Stimulated activated CD4-positive, alpha-beta T cell treated with anti-CD3 and anti-CD28 coated beads, TNF-alpha, amount 100 ng/mL, for 24 hours (primary cell): ENCODE results near the gene RHBDD2.
"Not testable (repeated sequence)": the region's sequence is repeated elsewhere in the genome, so short reads cannot be mapped to it uniquely, and the experiment has no call there.

Source experiments
- DNase-seq, 3 experiments: peaks; one replicate each; pipeline ENCODE4 v3.0.0-alpha.2; 2020; ENCODE audit warnings: low read depth in 3 of 3

RHBDD2 gene

DNA sequence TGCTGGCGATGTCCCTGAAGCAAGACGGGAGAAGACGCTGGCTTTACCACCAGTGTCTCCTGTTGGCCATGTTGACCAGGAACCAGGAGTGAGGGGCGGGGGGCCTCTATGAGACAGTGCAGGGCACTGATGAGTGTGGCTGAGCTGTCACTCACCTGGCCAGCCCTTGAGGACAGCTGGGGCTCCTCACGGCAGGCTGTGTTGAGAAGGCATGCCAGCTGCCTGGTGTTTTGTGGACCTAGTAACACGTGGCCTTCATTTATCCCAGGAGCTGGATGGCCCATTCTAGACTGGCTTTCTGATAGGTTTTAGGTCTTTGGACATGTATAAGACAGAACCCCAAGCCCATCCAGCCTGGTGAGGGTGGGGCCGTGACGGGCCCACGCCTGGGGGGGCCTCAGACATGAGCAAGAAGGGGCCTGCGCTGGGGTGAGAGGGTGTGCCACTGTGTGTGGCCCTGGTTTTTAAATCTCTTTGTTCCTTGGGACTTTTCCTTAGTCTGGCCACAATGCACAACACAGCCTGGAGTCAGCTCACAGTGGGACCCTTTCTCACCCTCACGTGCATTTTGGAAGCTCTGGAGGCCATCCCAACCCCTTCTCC, 10.5 kb downstream of the RHBDD2 start:
- DNase-seq: no peak

DNA sequence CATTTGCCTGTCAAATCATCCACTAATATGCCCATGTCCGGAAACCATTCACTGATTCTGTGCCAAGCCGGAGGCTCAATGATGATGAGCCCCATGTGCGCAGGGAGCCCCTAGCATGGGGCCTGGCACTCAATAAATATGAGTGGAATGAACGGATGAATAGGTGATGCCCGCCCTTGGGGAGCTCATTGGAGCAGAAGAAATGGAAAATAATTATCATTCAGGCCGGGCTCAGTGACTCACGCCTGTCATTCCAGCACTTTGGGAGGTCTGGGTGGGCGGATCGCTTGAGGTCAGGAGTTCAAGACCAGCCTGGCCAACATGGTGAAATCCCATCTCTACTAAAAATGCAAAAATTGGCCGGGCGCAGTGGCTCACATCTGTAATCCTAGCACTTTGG, 11.0 kb downstream of the RHBDD2 start:
- DNase-seq: no peak

DNA sequence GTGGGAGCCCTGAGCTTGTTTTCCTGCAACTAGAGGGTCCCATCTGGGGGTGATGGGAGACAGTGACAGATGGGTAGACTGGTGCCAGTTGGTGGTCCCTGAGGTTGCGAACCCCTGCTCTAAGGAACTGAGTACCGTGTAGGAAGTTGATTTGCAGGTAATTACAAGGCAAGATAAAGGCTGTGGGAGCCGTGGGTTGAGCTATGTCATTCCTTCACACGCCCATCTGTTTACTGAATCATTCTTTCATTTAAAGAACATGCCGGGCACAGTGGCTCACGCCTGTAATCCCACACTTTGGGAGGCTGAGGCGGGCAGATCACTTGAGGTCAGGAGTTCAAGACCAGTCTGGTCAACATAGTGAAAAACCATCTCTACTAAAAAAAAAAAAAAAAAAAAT, 12.4 kb downstream of the RHBDD2 start:
- not testable (repeated sequence) for DNase-seq

DNA sequence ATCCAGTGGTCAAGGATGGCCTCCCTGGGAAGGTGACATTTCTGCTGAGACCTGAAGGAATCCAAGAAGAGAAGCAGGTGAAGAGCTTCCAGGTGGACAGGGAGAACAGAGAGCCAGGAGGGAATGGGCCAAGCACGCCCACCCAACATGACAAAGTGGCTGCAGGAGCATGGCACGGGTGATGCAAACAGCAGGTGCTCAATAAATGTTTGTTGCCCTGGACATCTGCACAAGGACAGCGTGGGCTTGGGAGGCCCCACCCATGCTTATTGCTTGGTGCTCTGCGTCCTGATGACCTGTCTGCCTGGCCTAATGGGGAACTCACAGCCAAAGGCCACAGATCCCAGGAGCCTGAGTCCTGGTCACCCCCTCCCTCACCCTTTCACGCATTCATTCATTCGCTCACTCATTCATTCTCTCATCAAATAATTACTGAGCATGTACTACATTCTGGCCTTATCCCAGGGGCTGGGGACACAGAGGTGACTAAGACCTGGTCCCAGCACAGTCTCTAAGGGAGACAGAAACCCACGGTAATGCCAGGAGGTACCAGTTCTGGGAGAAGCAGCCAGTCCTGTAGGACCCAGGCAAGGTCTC, 13.1 kb downstream of the RHBDD2 start:
- no peak for DNase-seq

DNA sequence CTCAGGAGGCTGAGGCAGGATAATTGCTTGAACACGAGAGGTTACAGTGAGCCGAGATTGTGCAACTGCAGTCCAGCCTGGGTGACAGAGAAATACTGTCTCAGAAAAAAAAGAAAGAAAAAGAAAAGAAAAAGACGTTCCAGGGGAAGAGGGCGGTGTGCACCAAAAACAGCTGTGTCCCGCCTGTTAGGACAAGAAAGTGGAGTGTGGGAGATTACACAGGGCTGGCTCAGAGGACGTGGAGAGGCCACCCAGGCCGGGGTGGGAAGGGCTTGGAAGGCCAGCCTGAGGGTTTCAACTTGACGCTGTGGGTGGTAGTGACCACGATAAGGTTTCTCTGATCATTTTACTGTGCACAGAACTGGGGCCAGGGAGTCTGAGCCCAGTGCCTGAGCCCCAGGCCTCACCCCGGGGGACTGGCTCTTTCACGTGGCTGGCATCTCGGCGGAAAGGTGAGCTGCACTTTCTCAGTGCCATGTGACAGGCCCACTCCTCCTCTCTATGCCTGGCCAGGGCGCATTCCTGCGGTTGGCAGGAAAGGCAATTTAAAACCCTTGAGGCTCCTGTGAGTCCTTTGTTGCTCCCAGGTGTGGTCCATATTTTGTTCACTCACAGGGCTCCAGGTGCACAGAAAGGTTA, 13.9 kb downstream of the RHBDD2 start:
- DNase-seq: no peak

DNA sequence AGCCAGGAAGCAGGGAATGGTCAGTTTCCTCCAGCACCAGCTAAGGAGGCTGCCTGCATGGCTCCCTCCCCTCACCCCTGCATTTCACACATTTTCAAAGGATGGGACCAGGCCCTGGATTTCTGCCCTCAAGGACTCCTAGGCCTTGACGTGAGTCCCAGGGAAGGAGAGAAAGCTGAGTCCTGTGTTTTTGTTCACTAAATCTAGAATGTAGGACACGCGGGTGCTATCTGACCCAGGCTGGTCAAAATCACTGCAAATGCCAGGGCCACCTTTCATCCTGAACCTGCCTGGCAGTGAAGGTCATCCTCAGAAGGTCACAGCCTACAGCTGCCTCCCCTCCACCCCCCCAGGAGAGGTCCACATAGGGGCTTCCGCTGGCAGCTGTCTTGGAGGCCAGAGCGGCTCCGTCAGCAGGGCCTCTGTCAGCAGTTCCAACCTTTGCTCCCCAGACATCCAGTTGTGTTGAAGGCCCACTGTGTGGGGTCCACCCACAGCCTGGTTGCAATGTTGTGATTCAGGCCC, 18.0 kb downstream of the RHBDD2 start:
- no peak for DNase-seq

DNA sequence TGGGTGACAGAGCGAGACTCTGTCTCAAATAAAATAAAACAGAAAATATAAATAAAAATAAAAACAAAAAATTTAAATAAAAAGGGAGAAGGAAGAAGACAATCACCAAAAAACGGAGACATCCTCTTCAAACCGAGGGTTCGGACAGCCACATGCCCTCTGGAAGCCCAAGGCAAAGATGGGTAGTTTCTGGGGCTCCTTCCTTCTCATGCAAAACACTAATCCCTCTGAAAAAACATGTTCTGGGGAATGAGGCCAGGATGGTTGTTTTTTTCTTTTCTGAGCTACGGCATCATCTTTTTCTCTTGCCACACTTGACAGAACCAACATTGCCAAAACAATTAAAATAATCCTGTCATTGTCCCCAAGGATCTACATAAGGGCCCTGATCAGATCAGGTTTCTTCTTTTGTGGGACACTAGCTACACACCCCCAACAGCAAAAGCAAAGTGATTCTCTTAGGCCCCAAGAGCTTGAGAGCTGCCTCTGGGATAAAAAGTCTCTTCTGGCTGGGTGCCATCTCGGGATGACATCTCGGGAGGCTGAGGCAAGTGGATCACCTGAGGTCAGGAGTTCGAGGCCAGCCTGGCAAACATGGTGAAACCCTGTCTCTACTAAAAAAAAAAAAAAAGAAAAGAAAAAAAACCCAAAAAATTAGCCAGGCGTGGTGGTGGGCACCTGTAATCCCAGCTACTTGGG, 21.9 kb downstream of the RHBDD2 start:
- DNase-seq: no peak

DNA sequence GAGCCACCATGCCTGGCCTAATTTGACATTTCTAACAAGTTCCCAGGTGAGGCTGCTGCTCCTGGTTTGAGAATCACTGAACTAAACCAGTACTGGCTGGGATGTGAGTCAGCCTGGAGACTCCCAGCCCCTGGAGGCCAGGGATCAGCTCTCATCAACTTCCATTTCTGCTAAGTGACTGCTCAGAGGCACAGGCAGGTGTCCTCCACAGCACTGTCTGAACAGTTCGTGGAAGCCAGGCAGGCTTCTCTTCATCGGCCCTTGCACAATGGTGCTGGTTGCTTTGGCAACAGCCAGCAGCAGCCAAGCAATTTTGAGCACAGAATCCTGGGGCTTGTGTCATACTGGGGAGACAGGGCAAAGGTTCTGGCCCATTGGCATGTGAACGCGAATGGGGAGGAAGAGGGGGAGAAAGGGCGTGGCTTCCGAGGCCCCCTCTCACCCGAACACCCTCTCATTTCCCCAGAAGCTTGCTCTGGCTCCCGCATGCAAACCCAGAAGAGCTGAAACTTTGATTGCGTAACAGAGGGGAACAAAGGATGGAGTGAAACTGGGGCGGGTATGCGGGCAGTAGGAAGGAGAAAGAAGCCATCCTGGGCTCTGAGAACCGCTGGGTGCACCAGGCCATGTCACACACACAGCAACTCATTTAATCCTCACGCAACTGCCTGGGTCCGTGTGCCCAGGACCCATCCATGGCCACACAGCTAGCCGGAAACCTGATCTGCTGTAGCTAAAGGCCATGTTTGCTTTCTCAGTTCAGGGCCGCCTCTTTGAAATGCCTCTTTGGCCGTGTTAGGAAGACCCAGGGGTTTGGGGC, 27.2 kb downstream of the RHBDD2 start:
- no peak for DNase-seq

DNA sequence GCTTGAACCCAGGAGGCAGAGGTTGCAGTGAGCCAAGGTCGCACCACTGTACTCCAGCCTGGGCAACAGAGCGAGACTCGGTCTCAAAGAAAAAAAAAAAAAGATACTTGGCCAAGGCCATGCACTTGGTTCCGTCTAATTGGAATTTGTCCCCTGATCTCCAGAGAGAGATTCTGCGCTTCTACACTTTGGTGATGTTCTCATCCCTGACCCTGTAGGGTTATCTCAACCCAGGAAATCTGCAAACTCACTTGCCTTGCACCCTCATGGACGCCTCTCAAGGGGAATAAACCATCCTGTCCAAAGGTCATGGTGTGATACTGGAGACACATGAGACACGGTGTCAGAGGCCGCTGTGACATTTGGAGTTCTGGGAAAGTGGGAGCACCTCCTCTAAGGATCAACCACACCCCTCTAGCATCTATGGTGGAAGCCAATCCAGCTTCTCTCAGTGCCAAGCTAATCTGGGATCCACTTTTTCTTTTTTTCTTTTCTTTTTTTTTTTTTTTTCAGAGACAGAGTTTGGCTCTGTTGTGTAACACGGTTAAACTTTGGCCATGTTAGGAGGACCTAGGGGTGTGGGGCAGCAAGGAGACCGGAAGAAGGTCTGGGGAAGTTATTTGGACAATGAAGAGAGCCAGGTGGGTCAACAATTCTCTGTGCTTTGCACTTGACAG, 28.3 kb downstream of the RHBDD2 start:
- no peak for DNase-seq

DNA sequence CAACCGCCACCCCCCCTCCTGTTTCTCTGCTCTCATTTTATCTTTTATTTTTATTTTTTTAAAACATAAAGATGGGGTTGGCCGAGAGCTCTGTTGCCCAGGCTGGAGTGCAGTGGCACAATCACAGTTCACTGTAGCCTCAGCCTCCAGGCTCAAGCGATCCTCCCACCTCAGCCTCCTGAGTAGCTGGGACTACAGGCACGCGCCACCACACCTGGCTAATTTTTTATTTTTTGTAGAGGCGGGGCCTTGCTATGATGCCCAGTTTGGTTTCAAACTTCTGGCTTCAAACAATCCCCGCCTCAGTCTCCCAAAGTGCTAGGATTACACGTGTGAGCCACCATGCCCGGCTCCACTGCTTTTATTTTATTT, 28.8 kb downstream of the RHBDD2 start:
- not testable (repeated sequence) for DNase-seq

DNA sequence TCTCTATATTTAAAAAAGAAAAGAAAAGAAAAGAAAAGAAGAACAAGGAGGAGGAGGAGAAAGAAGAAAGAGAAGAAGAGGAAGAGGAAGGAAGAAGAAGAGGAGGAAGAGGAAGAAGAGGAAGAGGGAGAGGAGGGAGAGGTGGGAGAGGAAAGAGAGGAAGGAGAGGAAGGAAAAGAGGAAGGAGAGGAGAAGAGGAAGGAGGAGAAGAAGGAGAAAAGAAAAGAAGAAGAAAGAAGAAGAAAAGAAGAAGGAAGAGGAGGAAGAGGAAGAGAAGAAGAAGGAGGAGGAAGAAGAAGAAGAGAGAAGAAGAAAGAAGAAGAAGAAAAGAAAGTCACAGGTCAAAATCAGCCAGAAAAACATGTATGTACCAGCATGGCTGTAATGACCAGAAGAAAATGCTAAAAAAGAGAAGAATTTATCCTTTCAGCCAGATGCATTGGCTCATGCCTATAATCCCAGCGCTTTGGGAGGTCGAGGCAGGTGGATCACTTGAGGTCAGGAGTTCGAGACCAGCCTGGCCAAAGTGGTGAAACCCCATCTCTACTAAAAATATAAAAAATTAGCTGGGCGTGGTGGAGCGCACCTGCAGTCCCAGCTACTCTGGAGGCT, 30.8 kb downstream of the RHBDD2 start:
- DNase-seq: no peak

DNA sequence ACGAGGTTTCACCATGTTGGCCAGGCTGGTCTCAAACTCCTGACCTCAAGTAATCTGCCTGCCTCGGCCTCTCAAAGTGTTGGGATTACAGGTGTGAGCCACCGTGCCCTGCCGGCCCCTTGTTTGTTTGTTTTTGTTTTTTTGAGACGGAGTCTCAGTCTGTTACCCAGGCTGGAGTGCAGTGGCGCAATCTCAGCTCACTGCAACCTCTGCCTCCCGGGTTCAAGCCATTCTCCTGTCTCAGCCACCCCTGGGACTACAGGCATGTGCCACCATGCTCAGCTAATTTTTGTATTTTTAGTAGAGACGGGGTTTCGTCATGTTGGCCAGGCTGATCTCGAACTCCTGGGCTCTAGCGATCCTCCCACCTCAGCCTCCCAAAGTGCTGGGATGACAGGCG, 32.4 kb downstream of the RHBDD2 start:
- DNase-seq: not testable (repeated sequence)

DNA sequence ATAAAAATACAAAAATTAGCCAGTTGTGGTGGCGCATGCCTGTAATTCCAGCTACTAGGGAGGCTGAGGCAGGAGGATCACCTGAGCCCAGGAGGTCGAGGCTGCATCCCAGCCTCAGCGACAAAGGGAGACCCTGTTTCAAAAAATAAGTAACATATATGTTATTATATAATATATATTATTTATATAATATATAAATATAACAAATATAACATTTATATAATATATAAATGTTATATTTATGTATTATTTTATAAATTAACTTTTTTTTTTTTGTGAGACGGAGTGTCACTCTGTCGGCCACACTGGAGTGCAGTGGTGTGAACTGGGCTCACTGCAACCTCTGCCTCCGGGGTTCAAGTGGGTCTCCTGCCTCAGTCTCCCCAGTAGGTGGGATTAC, 34.6 kb downstream of the RHBDD2 start:
- no peak for DNase-seq

DNA sequence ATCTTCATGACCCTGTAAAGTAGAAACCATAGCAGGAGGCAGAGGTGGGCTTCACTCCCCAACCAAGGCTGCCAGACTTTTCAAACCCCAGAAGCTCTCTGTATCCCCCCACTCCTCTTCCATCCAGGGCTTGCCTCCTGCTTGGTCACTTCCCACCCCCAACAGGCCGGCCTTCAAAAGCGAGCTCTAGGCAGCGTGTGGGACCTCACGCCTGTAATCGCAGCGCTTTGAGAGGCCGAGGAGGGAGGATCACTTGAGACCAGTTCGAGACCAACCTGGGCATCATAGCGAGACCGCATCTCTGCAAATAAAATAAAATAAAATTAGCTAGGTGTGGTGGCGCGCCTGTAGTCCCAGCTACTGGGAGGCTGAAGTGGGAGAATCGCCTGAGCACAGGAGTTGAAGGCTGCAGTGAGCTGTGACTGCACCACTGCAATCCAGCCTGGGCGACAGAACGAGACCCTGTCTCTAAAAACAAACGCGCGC, 35.4 kb downstream of the RHBDD2 start:
- DNase-seq: no peak

DNA sequence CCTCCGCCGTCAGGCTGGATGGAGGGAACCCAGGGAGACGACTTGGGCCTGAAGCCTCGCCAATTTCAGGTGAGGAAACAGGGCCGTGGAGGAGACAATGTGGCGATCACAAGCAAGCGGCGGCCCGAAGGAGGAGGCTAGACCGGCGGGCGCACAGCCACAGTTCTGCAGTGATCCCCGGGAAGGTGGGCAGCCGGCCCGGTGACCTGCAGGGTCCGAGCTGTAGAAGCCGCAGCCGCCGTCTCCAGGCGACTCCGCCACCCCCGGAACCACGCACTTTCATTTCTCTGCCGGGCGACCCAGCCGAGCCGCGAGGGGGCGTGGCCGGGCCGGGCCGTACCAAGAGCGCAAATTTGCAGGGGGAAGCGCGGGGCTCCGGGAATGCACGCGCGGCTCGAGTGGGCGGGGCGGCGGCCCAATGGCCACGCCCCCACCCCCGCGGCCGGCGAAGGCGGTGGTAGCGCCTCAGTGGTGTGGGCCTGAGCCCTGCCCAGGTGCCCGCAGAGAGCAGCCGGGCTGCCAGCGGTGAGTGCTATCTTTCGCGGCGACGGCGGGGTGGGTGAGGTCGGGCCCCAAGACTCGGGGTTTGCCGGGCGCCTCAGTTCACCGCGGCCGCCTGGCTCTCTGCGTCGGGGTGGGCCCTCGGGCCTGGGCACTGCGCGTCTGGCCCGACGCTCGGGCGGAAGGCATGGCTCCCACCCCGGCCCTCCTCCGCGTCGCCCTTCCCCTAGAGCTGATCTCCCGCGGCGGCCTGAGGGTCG, 36.0 kb downstream of the RHBDD2 start, which contains the start of gene POR:
POR (plus strand) TSS at position 501 of the 761 bp plus-strand sequence. CDS start 38,847 bp downstream, outside the sequence.
- DNase-seq: peak; percentile 93

DNA sequence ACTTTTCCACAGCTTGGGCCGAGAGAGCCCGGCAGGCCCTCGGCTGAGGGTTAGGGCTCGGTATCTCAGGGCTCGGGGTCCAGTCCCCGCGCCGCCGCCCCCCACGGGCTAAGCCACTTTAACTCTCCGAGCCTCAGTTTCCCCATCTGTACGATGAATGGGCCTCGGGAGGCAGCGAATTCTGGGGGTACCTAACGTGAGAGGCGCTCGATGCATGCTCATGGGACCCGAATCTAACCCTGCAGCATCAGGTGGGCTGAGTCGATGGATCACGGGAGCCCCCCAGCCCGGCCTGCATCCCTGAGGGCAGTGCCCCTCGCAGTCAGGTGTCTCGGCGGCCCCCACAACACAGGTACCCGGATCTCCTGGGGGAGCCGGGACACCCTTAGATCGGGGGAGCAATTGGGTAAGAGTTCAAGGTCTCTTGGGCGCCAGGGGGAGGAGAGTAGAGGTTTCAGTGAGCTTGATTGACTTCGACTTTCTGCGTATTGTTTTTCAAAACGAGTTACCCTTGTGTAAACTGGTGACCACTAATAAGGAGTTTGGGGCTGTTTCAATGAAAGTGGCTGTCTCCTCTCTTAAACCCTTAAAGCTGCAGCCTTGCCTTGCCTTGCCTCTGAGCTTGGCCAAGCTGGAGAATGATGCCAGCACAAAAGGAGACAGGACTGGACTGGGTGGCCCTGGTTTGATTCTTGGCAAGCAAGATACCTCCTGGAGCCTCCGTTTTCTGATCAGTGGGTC, 36.8 kb downstream of the RHBDD2 start:
- no peak for DNase-seq

DNA sequence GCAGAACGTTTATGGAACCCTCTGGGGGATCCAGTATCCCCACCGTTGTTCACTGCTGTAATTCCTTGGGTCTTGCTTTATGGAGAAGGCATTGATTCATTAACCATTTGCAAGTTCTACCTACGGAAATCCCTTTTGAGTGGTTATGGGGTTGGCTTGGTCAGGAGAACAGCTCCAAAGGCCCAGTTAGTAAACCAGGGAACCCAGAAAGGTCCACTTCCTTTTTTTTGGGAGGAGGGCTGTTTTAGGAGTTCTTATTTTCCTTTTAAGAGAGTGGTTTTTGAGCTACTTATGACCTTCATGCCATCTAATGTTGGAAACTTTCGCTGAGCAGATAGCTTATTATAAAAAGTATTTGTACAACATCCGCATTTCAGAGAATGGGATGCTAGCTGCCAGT, 37.4 kb downstream of the RHBDD2 start:
- no peak for DNase-seq

DNA sequence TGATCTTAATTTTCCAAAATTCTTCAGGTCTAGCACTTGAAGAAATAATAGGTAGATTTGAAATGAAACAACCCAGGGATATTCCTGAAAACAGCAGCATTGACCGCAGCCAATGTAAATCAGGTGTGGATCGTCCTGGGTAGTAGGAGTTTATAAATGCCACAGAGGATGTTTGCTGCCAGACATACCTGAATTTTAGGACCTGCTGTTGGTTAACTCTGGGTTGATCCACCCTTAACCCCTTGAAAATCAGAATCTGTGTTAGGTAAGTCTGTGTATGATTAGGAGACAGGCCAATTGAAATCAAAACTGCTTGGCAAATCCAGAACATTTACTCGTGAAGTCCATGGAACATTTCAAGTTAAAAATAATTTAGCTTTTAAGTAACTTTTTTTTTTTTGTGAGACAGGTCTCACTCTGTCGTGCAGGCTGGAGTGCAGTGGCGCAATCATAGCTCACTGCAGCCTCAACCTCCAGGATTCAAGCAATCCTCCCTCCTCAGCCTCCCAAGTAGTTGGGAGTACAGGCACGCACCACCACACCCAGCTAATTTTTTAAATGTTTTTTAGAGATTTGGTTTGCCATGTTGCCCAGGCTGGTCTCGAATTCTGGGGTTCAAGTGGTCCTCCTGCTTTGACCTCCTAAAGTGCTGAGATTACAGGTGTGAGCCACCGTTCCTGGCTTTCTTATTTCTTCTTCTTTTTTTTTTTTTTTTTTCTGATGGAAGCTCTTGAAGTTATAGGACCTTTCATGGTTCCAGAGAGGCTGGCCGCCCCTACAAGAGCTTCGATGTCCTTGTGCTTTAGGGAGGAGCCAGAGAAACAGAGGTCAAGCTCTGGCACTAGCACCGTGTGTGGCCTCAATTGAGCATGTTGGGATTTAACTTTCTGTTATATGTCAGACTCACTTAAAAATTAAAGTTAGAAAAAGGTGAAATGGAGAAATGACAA, 38.1 kb downstream of the RHBDD2 start:
- DNase-seq: no peak
